ENCODE measurements around the gene ARHGDIA.

The ARHGDIA gene

GRCh38 chr17:81863833-81864768 is 7.0 kb downstream of the ARHGDIA start:
- no peak for DNase-seq

- DNase-seq: no peak
These were observed 7.9 kb downstream of the ARHGDIA start for GRCh38 chr17:81863123-81863675.

- DNase-seq: peak; percentile 97
These were observed 10.2 kb downstream of the ARHGDIA start for GRCh38 chr17:81860756-81861568.

GRCh38 chr17:81859906-81860755 is 11.0 kb downstream of the ARHGDIA start, which contains the start of gene P4HB:
Gene P4HB, minus strand, starts transcription at chr17:81860535. Its CDS starts 64 bp downstream, at chr17:81860471.
- no peak for DNase-seq

- DNase-seq: no peak
These were observed 11.9 kb downstream of the ARHGDIA start for GRCh38 chr17:81858967-81859905.

GRCh38 chr17:81858170-81858966 is 12.8 kb downstream of the ARHGDIA start:
- no peak for DNase-seq

GRCh38 chr17:81854974-81855774 is 16.0 kb downstream of the ARHGDIA start:
- DNase-seq: no peak

- no peak for DNase-seq
These were observed 18.9 kb downstream of the ARHGDIA start for GRCh38 chr17:81852237-81852636.

GRCh38 chr17:81851423-81851822 is 19.7 kb downstream of the ARHGDIA start:
- DNase-seq: no peak

GRCh38 chr17:81849457-81849856 is 21.7 kb downstream of the ARHGDIA start:
- DNase-seq: no peak

GRCh38 chr17:81846743-81847689 is 24.1 kb downstream of the ARHGDIA start:
- DNase-seq: no peak

GRCh38 chr17:81845881-81846742 is 25.0 kb downstream of the ARHGDIA start:
- DNase-seq: no peak

GRCh38 chr17:81845361-81845760 is 25.8 kb downstream of the ARHGDIA start:
- no peak for DNase-seq

- DNase-seq: no peak
These were observed 26.2 kb downstream of the ARHGDIA start for GRCh38 chr17:81844887-81845286.

GRCh38 chr17:81844327-81844851 is 26.7 kb downstream of the ARHGDIA start:
- no peak for DNase-seq

GRCh38 chr17:81843713-81844326 is 27.3 kb downstream of the ARHGDIA start:
- no peak for DNase-seq

Data from cortex of kidney (tissue), 1 donor.